Keratinocyte (primary cell): ENCODE measurements around the gene NTN1.

Experiments used
- EZH2 ChIP-seq: IDR thresholded peaks from one replicate; pipeline ENCODE4 v1.6.1; 2012; ENCODE audit warnings: inconsistent platforms, mild to moderate bottlenecking, low read length, moderate library complexity
- TF ChIP-seq, protein P1 (sequence below), 3 experiments: IDR thresholded peaks in 1 of 3; conservative IDR thresholded peaks in 1 of 3; optimal IDR thresholded peaks in 1 of 3; 2 replicates in 2 of 3; 3 replicates in 1 of 3; pipeline versions ENCODE3 to v1.5.1; 2011; ENCODE audit warnings: low read length in 3 of 3, mild to moderate bottlenecking in 3 of 3, moderate library complexity in 2 of 3, control low read depth in 1 of 3, inconsistent platforms in 1 of 3; ENCODE audit not compliant: insufficient read depth in 2 of 3; ENCODE audit errors: extremely low read depth in 1 of 3

DNA sequence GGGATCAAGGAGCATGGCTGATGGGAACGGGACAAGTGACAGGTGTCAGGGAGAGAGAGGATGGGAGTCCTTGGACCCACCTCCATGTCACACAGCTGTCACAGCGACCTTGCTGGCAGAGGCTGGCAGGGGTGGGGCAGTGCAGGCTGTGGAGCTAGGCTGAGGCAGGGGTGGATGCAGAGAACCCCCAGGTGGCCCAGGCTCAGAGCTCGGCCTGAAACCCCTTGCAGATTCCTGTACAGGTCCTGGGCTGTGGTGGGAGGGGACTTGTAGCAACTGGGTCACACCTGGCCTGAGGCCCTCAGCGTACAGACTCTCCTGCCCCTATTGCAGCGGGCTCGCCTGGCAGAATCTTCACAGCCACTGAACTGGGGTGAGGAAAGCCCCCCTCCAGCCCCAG, 174.1 kb downstream of the NTN1 start:
- TF ChIP-seq, protein P1, sequence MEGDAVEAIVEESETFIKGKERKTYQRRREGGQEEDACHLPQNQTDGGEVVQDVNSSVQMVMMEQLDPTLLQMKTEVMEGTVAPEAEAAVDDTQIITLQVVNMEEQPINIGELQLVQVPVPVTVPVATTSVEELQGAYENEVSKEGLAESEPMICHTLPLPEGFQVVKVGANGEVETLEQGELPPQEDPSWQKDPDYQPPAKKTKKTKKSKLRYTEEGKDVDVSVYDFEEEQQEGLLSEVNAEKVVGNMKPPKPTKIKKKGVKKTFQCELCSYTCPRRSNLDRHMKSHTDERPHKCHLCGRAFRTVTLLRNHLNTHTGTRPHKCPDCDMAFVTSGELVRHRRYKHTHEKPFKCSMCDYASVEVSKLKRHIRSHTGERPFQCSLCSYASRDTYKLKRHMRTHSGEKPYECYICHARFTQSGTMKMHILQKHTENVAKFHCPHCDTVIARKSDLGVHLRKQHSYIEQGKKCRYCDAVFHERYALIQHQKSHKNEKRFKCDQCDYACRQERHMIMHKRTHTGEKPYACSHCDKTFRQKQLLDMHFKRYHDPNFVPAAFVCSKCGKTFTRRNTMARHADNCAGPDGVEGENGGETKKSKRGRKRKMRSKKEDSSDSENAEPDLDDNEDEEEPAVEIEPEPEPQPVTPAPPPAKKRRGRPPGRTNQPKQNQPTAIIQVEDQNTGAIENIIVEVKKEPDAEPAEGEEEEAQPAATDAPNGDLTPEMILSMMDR (optimal IDR thresholded peaks at IDR 0.05 in 1 of 3, IDR thresholded peaks at IDR 0.05 in 1 of 3, conservative IDR thresholded peaks at IDR 0.05 in 1 of 3; ENCODE audit: extremely low read depth in 1 of 3, insufficient read depth in 2 of 3, low read length in 3 of 3), result no peak
- no peak for TF ChIP-seq EZH2
